MCF 10A (cell line): ENCODE results near the gene SLC19A2. TPM values are rescaled to one million over a fixed set of nuclear protein-coding genes. Genes with fewer than 3 reads are reported as not detected.
A peak's percentile ranks its signal among the peaks of the same experiment; 100 is the strongest.

Experiments used
- BruUV-seq: library from RNA; stranded (reverse); fragments of 400-500 nt; replicated peaks from 2 replicates; lab custom pipeline; 2021; lab: Mats Ljungman, UMichigan
- CTCF ChIA-PET: fragments of 300-600 bp; sonication (Branson Sonifier 250); formaldehyde crosslinking; extraction: SDS; loops from one replicate; lab custom pipeline; 2021; ENCODE audit warnings: antibody characterized with exemption, inconsistent platforms; lab: Yijun Ruan, JAX
- POLR2A ChIA-PET: fragments of 300-600, 350-650 bp; sonication (Branson Sonifier 250); formaldehyde crosslinking; extraction: SDS; loops from one replicate; lab custom pipeline; 2020; ENCODE audit warnings: antibody characterized with exemption, inconsistent platforms; lab: Yijun Ruan, JAX
- DNase-seq: peaks from one replicate; pipeline ENCODE4 v3.0.0-alpha.2; 2018; ENCODE audit not compliant: unreplicated experiment
- H3K27ac Mint-ChIP-seq: one replicate; pipeline ENCODE4 v1.8.0; 2022; ENCODE audit warnings: mild to moderate bottlenecking, low read depth, mixed read lengths; ENCODE audit not compliant: unreplicated experiment
- H3K27me3 Mint-ChIP-seq: one replicate; pipeline ENCODE4 v1.8.0; 2022; ENCODE audit warnings: mixed read lengths; ENCODE audit not compliant: insufficient read depth, unreplicated experiment
- H3K36me3 Mint-ChIP-seq: one replicate; pipeline ENCODE4 v1.8.0; 2022; ENCODE audit warnings: mild to moderate bottlenecking, moderate library complexity, mixed read lengths; ENCODE audit not compliant: insufficient read depth, unreplicated experiment
- H3K4me1 Mint-ChIP-seq: one replicate; pipeline ENCODE4 v1.8.0; 2022; ENCODE audit warnings: mixed read lengths; ENCODE audit not compliant: insufficient read depth, unreplicated experiment
- H3K4me3 Mint-ChIP-seq: one replicate; pipeline ENCODE4 v1.8.0; 2022; ENCODE audit warnings: mild to moderate bottlenecking, moderate library complexity, mixed read lengths; ENCODE audit not compliant: unreplicated experiment
- H3K9me3 Mint-ChIP-seq: one replicate; pipeline ENCODE4 v1.8.0; 2022; ENCODE audit warnings: mixed read lengths; ENCODE audit not compliant: unreplicated experiment
- intact Hi-C: fragments of 100-400 bp; cut with micrococcal nuclease; formaldehyde crosslinking; loops from 2 replicates; pipeline ENCODE4 v1.14.1; 2022
- total RNA-seq: library from RNA; stranded (reverse); gene quantifications from 2 replicates; pipeline ENCODE4 v1.2.3, GENCODE V29; 2022
- TF ChIP-seq, protein P1 (sequence below): fragments of 200-600 bp; IDR thresholded peaks from one replicate; pipeline ENCODE4 v1.8.0; 2022; ENCODE audit warnings: antibody characterized with exemption, mild to moderate bottlenecking; ENCODE audit not compliant: unreplicated experiment

SLC19A2 gene
- total RNA-seq, 1 experiment from 2014 or later: 13.9 TPM

DNA sequence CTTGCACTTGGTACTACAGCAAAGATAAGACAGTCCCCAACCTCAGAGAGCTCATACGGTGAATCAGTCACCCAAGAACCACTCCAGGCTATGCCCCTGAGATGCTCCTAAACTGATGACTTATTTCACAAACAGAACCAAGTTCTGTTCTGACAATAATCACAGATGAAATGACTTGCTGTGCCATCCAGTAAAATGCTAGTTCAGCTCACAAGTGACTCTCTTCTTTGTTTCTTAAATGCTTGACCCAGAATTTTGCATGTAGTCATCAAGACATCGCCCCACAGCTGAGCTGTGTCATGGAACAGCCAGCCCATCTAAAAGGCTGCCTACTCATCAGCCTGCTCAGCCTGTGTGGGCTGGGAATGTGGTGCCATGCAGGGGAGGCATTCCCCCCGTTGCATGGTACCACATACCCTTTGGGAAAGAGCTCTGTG is 6.1 kb upstream of the SLC19A2 start:
- intact Hi-C loops: no loop called here
- Mint-ChIP-seq H3K27me3 (no peaks in the 10 kb centered on the region), H3K4me3 (no peak overlapping the region), H3K4me1 (peaks cover 37% of the 10 kb centered on the region), H3K9me3 (no peaks in the 10 kb centered on the region), H3K27ac (no peak overlapping the region), H3K36me3 (no peaks in the 10 kb centered on the region)
- POLR2A ChIA-PET: no interaction called here
- BruUV-seq: no TSS peak
- TF ChIP-seq, protein P1, sequence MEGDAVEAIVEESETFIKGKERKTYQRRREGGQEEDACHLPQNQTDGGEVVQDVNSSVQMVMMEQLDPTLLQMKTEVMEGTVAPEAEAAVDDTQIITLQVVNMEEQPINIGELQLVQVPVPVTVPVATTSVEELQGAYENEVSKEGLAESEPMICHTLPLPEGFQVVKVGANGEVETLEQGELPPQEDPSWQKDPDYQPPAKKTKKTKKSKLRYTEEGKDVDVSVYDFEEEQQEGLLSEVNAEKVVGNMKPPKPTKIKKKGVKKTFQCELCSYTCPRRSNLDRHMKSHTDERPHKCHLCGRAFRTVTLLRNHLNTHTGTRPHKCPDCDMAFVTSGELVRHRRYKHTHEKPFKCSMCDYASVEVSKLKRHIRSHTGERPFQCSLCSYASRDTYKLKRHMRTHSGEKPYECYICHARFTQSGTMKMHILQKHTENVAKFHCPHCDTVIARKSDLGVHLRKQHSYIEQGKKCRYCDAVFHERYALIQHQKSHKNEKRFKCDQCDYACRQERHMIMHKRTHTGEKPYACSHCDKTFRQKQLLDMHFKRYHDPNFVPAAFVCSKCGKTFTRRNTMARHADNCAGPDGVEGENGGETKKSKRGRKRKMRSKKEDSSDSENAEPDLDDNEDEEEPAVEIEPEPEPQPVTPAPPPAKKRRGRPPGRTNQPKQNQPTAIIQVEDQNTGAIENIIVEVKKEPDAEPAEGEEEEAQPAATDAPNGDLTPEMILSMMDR: no peak
- CTCF ChIA-PET: interaction anchor here (1.0 to 1.2 kb wide), 3 partner anchors 15 to 56 kb away, joined by 3 to 4 read pairs (median 3); no protein-coding TSS in a partner anchor
- no peak for DNase-seq

DNA sequence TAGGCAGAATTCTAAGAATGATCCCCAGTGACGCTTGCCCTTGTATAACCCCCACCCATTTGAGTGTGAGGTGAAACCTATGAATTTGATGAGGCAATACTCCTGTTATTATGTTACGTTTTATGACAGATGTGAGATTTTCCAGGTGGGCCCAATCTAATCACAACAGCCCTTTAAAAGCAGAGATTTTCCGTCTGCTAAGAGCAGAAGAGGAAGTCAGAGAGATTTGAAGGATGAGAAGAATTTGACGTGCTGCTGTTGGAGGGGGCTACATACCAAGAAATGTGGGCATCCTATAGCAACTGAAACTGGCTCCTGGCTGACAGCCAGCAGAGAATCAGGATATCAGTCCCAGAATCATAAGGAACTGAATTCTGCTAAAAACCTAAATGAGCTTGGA is 2.4 kb upstream of the SLC19A2 start:
- POLR2A ChIA-PET: interaction anchor here (1.2 to 4.1 kb wide), 4 partner anchors 8 to 42 kb away, joined by 4 to 242 read pairs (median 54); no protein-coding TSS in a partner anchor
- Mint-ChIP-seq H3K27ac (no peak overlapping the region), H3K27me3 (no peaks in the 10 kb centered on the region), H3K9me3 (no peaks in the 10 kb centered on the region), H3K4me3 (peak overlapping the region; percentile 7), H3K4me1 (peaks cover 38% of the 10 kb centered on the region), H3K36me3 (no peaks in the 10 kb centered on the region)
- TF ChIP-seq, protein P1: no peak
- intact Hi-C loops: loop anchor here (5.0 to 10.0 kb wide), 2 partner anchors 319 to 373 kb away; no protein-coding TSS in a partner anchor
- DNase-seq: no peak
- no TSS peak for BruUV-seq
- CTCF ChIA-PET: interaction anchor here (0.7 to 2.9 kb wide), 3 partner anchors 20 to 59 kb away, joined by 3 to 33 read pairs (median 3); no protein-coding TSS in a partner anchor

DNA sequence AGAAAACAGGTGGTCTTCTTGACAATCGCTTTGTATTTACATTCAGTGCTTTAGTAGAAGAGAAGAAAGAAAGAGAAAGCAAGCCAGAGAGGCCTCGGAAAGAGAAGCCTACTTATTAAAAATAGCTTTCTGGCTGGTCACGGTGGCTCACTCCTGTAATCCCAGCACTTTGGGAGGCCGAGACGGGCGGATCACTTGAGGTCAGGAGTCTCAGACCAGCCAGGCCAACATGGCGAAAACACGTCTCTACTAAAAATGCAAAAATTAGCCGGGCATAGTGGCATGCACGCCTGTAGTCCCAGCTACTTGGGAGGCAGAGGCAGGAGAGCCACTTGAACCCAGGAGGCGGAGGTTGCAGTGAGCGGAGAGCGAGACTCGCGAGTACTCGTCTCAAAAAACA is 1.8 kb upstream of the SLC19A2 start:
- TF ChIP-seq, protein P1: no peak
- H3K4me3 Mint-ChIP-seq: peak overlapping the region; percentile 7
- intact Hi-C loops: loop anchor here (5.0 to 10.0 kb wide), 2 partner anchors 320 to 373 kb away; no protein-coding TSS in a partner anchor
- no peaks in the 10 kb centered on the region for H3K9me3 Mint-ChIP-seq
- H3K27ac Mint-ChIP-seq: peak overlapping the region; percentile 98
- no peak for DNase-seq
- H3K4me1 Mint-ChIP-seq: peaks cover 41% of the 10 kb centered on the region
- ChIA-PET CTCF (interaction anchor here (0.5 to 2.9 kb wide), 8 partner anchors 11 to 1486 kb away, joined by 3 to 33 read pairs (median 4); no protein-coding TSS in a partner anchor), POLR2A (interaction anchor here (0.8 to 4.1 kb wide), 11 partner anchors 9 to 1260 kb away, joined by 4 to 242 read pairs (median 12); partner anchors contain the start of genes BLZF1 and NME7)
- BruUV-seq: no TSS peak
- no peaks in the 10 kb centered on the region for H3K36me3 Mint-ChIP-seq
- H3K27me3 Mint-ChIP-seq: no peaks in the 10 kb centered on the region

DNA sequence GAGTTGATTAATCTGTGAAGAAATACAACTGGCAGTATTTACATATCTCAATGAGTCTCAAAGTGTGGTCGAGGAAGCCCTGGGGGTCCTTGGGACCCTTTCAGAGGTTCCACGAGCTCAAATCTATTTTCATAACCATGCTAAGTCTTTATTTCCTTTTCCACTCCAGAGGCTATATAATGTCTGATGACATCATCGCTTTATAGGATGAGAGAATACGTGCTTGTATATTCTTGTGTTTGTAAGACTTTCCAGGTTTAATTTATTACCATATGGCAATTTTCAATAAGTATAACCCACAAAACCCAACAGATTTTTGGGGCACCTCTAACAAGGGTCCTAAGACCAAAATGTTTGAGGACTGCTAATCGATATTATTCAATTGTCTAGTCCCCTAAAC is 1.4 kb upstream of the SLC19A2 start:
- intact Hi-C loops: loop anchor here (5.0 to 10.0 kb wide), 2 partner anchors 320 to 372 kb away; no protein-coding TSS in a partner anchor
- no peaks in the 10 kb centered on the region for H3K27me3 Mint-ChIP-seq
- POLR2A ChIA-PET: interaction anchor here (0.8 to 4.1 kb wide), 15 partner anchors 9 to 1260 kb away, joined by 3 to 242 read pairs (median 12); partner anchors contain the start of genes BLZF1, METTL18 and NME7
- peak overlapping the region; percentile 75 for H3K4me3 Mint-ChIP-seq
- TF ChIP-seq, protein P1: no peak
- CTCF ChIA-PET: interaction anchor here (0.5 to 2.9 kb wide), 11 partner anchors 12 to 1486 kb away, joined by 3 to 33 read pairs (median 3); no protein-coding TSS in a partner anchor
- no peaks in the 10 kb centered on the region for H3K36me3 Mint-ChIP-seq
- DNase-seq: no peak
- H3K4me1 Mint-ChIP-seq: peaks cover 44% of the 10 kb centered on the region
- H3K27ac Mint-ChIP-seq: peak overlapping the region; percentile 98
- no TSS peak for BruUV-seq
- H3K9me3 Mint-ChIP-seq: no peaks in the 10 kb centered on the region
